Measurements from ENCODE around the gene ZFC3H1. TPM values are rescaled to one million over a fixed set of nuclear protein-coding genes. Genes with fewer than 3 reads are reported as not detected.

Gene ZFC3H1
- total and polyA plus RNA-seq, 9 of the 15 experiments (the other 6 are each of a cell fraction or from before 2014, with no cell fraction given), result 14.8 to 80.5 (median 22.1) TPM

DNA sequence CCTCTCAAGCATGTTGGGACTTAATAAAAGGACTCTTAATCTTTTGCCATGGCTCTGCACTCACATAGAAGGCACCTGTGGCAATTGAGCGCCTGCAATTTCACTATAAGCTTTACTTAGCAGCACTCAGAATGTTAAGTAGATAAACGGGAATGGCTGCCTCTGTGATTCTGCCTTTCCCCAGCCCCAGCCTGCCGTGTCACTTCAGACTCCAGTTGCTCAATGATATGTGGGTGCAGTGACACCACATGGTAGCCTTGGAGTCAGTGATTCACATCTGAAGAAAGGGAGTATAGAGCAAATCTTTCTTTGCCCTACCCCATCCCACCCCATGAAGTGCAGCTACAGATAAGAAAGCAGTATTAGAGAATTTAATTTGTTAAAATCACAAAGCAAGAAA, 96.1 kb downstream of the ZFC3H1 start (continued):
- TF ChIP-seq, protein P1, sequence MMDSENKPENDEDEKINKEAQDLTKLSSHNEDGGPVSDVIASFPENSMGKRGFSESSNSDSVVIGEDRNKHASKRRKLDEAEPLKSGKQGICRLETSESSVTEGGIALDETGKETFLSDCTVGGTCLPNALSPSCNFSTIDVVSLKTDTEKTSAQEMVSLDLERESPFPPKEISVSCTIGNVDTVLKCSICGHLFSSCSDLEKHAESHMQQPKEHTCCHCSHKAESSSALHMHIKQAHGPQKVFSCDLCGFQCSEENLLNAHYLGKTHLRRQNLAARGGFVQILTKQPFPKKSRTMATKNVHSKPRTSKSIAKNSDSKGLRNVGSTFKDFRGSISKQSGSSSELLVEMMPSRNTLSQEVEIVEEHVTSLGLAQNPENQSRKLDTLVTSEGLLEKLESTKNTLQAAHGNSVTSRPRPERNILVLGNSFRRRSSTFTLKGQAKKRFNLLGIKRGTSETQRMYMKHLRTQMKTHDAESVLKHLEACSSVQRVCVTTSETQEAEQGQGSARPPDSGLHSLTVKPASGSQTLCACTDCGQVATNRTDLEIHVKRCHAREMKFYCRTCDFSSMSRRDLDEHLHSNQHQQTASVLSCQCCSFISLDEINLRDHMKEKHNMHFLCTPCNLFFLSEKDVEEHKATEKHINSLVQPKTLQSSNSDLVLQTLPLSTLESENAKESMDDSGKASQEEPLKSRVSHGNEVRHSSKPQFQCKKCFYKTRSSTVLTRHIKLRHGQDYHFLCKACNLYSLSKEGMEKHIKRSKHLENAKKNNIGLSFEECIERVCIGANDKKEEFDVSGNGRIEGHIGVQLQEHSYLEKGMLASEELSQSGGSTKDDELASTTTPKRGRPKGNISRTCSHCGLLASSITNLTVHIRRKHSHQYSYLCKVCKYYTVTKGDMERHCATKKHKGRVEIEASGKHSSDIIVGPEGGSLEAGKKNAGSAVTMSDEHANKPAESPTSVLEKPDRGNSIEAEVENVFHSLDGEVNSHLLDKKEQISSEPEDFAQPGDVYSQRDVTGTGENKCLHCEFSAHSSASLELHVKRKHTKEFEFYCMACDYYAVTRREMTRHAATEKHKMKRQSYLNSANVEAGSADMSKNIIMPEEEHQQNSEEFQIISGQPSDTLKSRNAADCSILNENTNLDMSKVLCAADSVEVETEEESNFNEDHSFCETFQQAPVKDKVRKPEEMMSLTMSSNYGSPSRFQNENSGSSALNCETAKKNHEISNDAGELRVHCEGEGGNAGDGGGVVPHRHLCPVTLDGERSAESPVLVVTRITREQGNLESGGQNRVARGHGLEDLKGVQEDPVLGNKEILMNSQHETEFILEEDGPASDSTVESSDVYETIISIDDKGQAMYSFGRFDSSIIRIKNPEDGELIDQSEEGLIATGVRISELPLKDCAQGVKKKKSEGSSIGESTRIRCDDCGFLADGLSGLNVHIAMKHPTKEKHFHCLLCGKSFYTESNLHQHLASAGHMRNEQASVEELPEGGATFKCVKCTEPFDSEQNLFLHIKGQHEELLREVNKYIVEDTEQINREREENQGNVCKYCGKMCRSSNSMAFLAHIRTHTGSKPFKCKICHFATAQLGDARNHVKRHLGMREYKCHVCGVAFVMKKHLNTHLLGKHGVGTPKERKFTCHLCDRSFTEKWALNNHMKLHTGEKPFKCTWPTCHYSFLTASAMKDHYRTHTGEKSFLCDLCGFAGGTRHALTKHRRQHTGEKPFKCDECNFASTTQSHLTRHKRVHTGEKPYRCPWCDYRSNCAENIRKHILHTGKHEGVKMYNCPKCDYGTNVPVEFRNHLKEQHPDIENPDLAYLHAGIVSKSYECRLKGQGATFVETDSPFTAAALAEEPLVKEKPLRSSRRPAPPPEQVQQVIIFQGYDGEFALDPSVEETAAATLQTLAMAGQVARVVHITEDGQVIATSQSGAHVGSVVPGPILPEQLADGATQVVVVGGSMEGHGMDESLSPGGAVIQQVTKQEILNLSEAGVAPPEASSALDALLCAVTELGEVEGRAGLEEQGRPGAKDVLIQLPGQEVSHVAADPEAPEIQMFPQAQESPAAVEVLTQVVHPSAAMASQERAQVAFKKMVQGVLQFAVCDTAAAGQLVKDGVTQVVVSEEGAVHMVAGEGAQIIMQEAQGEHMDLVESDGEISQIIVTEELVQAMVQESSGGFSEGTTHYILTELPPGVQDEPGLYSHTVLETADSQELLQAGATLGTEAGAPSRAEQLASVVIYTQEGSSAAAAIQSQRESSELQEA (IDR thresholded peaks at IDR 0.05; ENCODE audit: low read depth), result no peak
- TF ChIP-seq, protein P2, sequence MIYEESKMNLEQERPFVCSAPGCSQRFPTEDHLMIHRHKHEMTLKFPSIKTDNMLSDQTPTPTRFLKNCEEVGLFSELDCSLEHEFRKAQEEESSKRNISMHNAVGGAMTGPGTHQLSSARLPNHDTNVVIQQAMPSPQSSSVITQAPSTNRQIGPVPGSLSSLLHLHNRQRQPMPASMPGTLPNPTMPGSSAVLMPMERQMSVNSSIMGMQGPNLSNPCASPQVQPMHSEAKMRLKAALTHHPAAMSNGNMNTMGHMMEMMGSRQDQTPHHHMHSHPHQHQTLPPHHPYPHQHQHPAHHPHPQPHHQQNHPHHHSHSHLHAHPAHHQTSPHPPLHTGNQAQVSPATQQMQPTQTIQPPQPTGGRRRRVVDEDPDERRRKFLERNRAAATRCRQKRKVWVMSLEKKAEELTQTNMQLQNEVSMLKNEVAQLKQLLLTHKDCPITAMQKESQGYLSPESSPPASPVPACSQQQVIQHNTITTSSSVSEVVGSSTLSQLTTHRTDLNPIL (CRISPR knock-in tag; IDR thresholded peaks at IDR 0.05), result no peak
- TF ChIP-seq CCNT2 (IDR thresholded peaks at IDR 0.05; ENCODE audit: borderline replicate concordance, extremely low read depth, insufficient read length, low read depth, low read length), result no peak
- no peak for TF ChIP-seq BRF1 (IDR thresholded peaks at IDR 0.05; ENCODE audit: borderline replicate concordance, extremely low read depth, insufficient read length)
- TF ChIP-seq FOSL1 (tag; conservative IDR thresholded peaks at IDR 0.05), result no peak
- TF ChIP-seq ZNF311 (CRISPR knock-in tag; IDR thresholded peaks at IDR 0.05), result no peak
- TF ChIP-seq, protein P3, sequence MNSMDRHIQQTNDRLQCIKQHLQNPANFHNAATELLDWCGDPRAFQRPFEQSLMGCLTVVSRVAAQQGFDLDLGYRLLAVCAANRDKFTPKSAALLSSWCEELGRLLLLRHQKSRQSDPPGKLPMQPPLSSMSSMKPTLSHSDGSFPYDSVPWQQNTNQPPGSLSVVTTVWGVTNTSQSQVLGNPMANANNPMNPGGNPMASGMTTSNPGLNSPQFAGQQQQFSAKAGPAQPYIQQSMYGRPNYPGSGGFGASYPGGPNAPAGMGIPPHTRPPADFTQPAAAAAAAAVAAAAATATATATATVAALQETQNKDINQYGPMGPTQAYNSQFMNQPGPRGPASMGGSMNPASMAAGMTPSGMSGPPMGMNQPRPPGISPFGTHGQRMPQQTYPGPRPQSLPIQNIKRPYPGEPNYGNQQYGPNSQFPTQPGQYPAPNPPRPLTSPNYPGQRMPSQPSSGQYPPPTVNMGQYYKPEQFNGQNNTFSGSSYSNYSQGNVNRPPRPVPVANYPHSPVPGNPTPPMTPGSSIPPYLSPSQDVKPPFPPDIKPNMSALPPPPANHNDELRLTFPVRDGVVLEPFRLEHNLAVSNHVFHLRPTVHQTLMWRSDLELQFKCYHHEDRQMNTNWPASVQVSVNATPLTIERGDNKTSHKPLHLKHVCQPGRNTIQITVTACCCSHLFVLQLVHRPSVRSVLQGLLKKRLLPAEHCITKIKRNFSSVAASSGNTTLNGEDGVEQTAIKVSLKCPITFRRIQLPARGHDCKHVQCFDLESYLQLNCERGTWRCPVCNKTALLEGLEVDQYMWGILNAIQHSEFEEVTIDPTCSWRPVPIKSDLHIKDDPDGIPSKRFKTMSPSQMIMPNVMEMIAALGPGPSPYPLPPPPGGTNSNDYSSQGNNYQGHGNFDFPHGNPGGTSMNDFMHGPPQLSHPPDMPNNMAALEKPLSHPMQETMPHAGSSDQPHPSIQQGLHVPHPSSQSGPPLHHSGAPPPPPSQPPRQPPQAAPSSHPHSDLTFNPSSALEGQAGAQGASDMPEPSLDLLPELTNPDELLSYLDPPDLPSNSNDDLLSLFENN (IDR thresholded peaks at IDR 0.05; ENCODE audit: low read depth in 2 of 2, low read length in 2 of 2), result no peak
- no peak for TF ChIP-seq NFIX (CRISPR knock-in tag; IDR thresholded peaks at IDR 0.05; ENCODE audit: low read depth)
- TF ChIP-seq GTF2F1 (IDR thresholded peaks at IDR 0.05; ENCODE audit: low read depth, low read length), result no peak
- no peak for TF ChIP-seq SLC30A9 (CRISPR knock-in tag; IDR thresholded peaks at IDR 0.05)
- no peak for TF ChIP-seq ESRRB (CRISPR knock-in tag; IDR thresholded peaks at IDR 0.05; ENCODE audit: borderline replicate concordance)
- TF ChIP-seq, protein P4, sequence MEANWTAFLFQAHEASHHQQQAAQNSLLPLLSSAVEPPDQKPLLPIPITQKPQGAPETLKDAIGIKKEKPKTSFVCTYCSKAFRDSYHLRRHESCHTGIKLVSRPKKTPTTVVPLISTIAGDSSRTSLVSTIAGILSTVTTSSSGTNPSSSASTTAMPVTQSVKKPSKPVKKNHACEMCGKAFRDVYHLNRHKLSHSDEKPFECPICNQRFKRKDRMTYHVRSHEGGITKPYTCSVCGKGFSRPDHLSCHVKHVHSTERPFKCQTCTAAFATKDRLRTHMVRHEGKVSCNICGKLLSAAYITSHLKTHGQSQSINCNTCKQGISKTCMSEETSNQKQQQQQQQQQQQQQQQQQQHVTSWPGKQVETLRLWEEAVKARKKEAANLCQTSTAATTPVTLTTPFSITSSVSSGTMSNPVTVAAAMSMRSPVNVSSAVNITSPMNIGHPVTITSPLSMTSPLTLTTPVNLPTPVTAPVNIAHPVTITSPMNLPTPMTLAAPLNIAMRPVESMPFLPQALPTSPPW (CRISPR knock-in tag; IDR thresholded peaks at IDR 0.05), result peak; percentile 56
- no peak for TF ChIP-seq RFX7 (CRISPR knock-in tag; IDR thresholded peaks at IDR 0.05)
- no peak for TF ChIP-seq MCM3 (IDR thresholded peaks at IDR 0.05)

Data from K562 (cell line).